Endodermal cell (in vitro differentiated cells): Measurements from ENCODE around the gene MACROH2A1. TPM values are rescaled to one million over a fixed set of nuclear protein-coding genes. Genes with fewer than 3 reads are reported as not detected.

Experiments
- DNase-seq: peaks from one replicate; pipeline ENCODE4 v3.0.0-alpha.2; 2017
- H3K27ac ChIP-seq: 2 replicates; pipeline ENCODE4 v1.5.1; 2013; ENCODE audit warnings: mild to moderate bottlenecking, low read depth, low read length, moderate library complexity
- H3K27me3 ChIP-seq: 2 replicates; pipeline ENCODE4 v1.6.1; 2013; ENCODE audit warnings: mild to moderate bottlenecking, low read length, moderate library complexity; ENCODE audit not compliant: insufficient read depth, control insufficient read depth, poor library complexity, severe bottlenecking
- H3K36me3 ChIP-seq: 2 replicates; pipeline ENCODE4 v1.7.0; 2013; ENCODE audit warnings: mild to moderate bottlenecking, low read length, moderate library complexity; ENCODE audit not compliant: control insufficient read depth, insufficient read depth
- H3K4me1 ChIP-seq: one replicate; pipeline ENCODE4 v1.7.0; 2013; ENCODE audit warnings: low read length; ENCODE audit not compliant: control insufficient read depth, insufficient read depth
- H3K4me3 ChIP-seq: 2 replicates; pipeline ENCODE4 v1.5.1; 2013; ENCODE audit warnings: mild to moderate bottlenecking, low read length, moderate library complexity
- H3K9ac ChIP-seq: 2 replicates; pipeline ENCODE4 v1.6.1; 2013; ENCODE audit warnings: mild to moderate bottlenecking, low read length, moderate library complexity; ENCODE audit not compliant: poor library complexity, severe bottlenecking; ENCODE audit errors: extremely low read depth
- H3K9me3 ChIP-seq: 2 replicates; pipeline ENCODE4 v1.6.1; 2013; ENCODE audit warnings: mild to moderate bottlenecking, low read length, moderate library complexity; ENCODE audit not compliant: control insufficient read depth
- H3K27ac Mint-ChIP-seq: 2 replicates; pipeline ENCODE4 v1.8.0; 2020; ENCODE audit warnings: mixed read lengths
- H3K27me3 Mint-ChIP-seq: 2 replicates; pipeline ENCODE4 v1.8.0; 2021; ENCODE audit warnings: mild to moderate bottlenecking, mixed read lengths; ENCODE audit not compliant: insufficient read depth
- H3K36me3 Mint-ChIP-seq: 2 replicates; pipeline ENCODE4 v1.8.0; 2020; ENCODE audit warnings: low read depth, mixed read lengths
- H3K4me1 Mint-ChIP-seq: 2 replicates; pipeline ENCODE4 v1.8.0; 2020; ENCODE audit warnings: mixed read lengths
- H3K4me3 Mint-ChIP-seq: 2 replicates; pipeline ENCODE4 v1.8.0; 2020; ENCODE audit warnings: mild to moderate bottlenecking, moderate library complexity, mixed read lengths
- H3K9me3 Mint-ChIP-seq: 2 replicates; pipeline ENCODE4 v1.8.0; 2020; ENCODE audit warnings: mild to moderate bottlenecking, mixed read lengths
- CTCF ChIP-seq: fragments of 200-600 bp; sonication (generic); conservative IDR thresholded peaks from 2 replicates; pipeline ENCODE4 v1.5.0; 2021; ENCODE audit warnings: antibody characterized with exemption, mild to moderate bottlenecking
- whole genome bisulfite sequencing, 2 experiments: methylation state at CpG; one replicate each; pipeline versions ENCODE4 v1.1.5 to v1.1.7; 2013; ENCODE audit warnings: missing lambda C conversion rate in 2 of 2, mixed read lengths in 1 of 2; ENCODE audit not compliant: insufficient coverage in 1 of 2, insufficient read length in 1 of 2; 5-methylcytosine and 5-hydroxymethylcytosine counted together
- total RNA-seq, 2 donors: library from RNA; stranded (reverse); fragmentation: NEBNext Ultra II Directional in 1 of 2; extraction: Animal tissue kit (Norgen Biotek cat#: 25700) in 1 of 2; gene quantifications; 2 replicates in 1 of 2; 3 replicates in 1 of 2; pipeline ENCODE4 v1.2.1, GENCODE V29; 2021

The MACROH2A1 gene
- total RNA-seq, 2 donors from 2014 or later, result 256 to 288 TPM

- no peak for DNase-seq
- Mint-ChIP-seq H3K9me3 (no peaks in the 10 kb centered on the region), H3K4me3 (no peak overlapping the region), H3K27ac (peak overlapping the region; percentile 41), H3K4me1 (peaks cover 68% of the 10 kb centered on the region), H3K27me3 (no peaks in the 10 kb centered on the region), H3K36me3 (peaks cover 65% of the 10 kb centered on the region)
- Histone ChIP-seq H3K4me3 (no peak overlapping the region), H3K27me3 (no peaks in the 10 kb centered on the region), H3K27ac (peak overlapping the region; percentile 20), H3K9ac (no peak overlapping the region), H3K9me3 (no peaks in the 10 kb centered on the region), H3K36me3 (peaks cover 66% of the 10 kb centered on the region), H3K4me1 (peaks cover 13% of the 10 kb centered on the region)
- TF ChIP-seq CTCF, result no peak
- WGBS, 2 experiments, result 78 to 89% methylated on average over 2 of the region's 2 CpGs
These were observed 7.2 kb downstream of the MACROH2A1 start for GRCh38 chr5:135391869-135392255.

- H3K4me3 Mint-ChIP-seq, result no peak overlapping the region
- peaks cover 17% of the 10 kb centered on the region for H3K4me1 ChIP-seq
- no peaks in the 10 kb centered on the region for H3K27me3 Mint-ChIP-seq
- peak overlapping the region; percentile 20 for H3K27ac ChIP-seq
- no peak for DNase-seq
- H3K36me3 ChIP-seq, result peaks cover 71% of the 10 kb centered on the region
- 86 to 94% methylated on average over 6 of the region's 6 CpGs for WGBS, 2 experiments
- H3K4me1 Mint-ChIP-seq, result peaks cover 63% of the 10 kb centered on the region
- no peak overlapping the region for H3K9ac ChIP-seq
- H3K27ac Mint-ChIP-seq, result peak overlapping the region; percentile 41
- H3K9me3 Mint-ChIP-seq, result no peaks in the 10 kb centered on the region
- H3K4me3 ChIP-seq, result no peak overlapping the region
- H3K27me3 ChIP-seq, result no peaks in the 10 kb centered on the region
- H3K36me3 Mint-ChIP-seq, result peaks cover 71% of the 10 kb centered on the region
- no peaks in the 10 kb centered on the region for H3K9me3 ChIP-seq
- no peak for TF ChIP-seq CTCF
These were observed 7.7 kb downstream of the MACROH2A1 start for GRCh38 chr5:135391116-135391868.

- 95 to 96% methylated on average over 16 of the region's 16 CpGs for WGBS, 2 experiments
- no peaks in the 10 kb centered on the region for H3K9me3 Mint-ChIP-seq
- no peak overlapping the region for H3K27ac Mint-ChIP-seq
- Histone ChIP-seq H3K27me3 (no peaks in the 10 kb centered on the region), H3K4me1 (peaks cover 4% of the 10 kb centered on the region), H3K4me3 (no peak overlapping the region), H3K27ac (no peak overlapping the region), H3K9ac (no peak overlapping the region), H3K9me3 (no peaks in the 10 kb centered on the region), H3K36me3 (peaks cover 94% of the 10 kb centered on the region)
- H3K36me3 Mint-ChIP-seq, result peaks cover 90% of the 10 kb centered on the region
- no peak for DNase-seq
- no peak overlapping the region for H3K4me3 Mint-ChIP-seq
- no peak for TF ChIP-seq CTCF
- H3K4me1 Mint-ChIP-seq, result peaks cover 39% of the 10 kb centered on the region
- H3K27me3 Mint-ChIP-seq, result no peaks in the 10 kb centered on the region
These were observed 10.1 kb downstream of the MACROH2A1 start for GRCh38 chr5:135388860-135389435.
